BJ (cell line): Measurements from ENCODE around the gene RAB9B. TPM values are rescaled to one million over a fixed set of nuclear protein-coding genes. Genes with fewer than 3 reads are reported as not detected.

Experiments
- CTCF ChIA-PET: fragments of 350-600 bp; formaldehyde crosslinking; extraction: SDS; loops from one replicate; lab custom pipeline; 2021; ENCODE audit warnings: antibody characterized with exemption, inconsistent platforms; lab: Yijun Ruan, JAX
- POLR2A ChIA-PET: fragments of 300-600 bp; sonication (Branson Sonifier 250); formaldehyde crosslinking; extraction: SDS; loops from one replicate; lab custom pipeline; 2021; ENCODE audit warnings: antibody characterized with exemption; lab: Charles Lee
- DNase-seq: peaks from one replicate; pipeline ENCODE4 v3.0.0-alpha.2; 2011; ENCODE audit warnings: low read depth
- H3K27me3 ChIP-seq: 2 replicates; pipeline ENCODE4 v1.6.0; 2011; ENCODE audit warnings: low read length; ENCODE audit not compliant: control insufficient read depth, insufficient read depth
- H3K36me3 ChIP-seq: 2 replicates; pipeline ENCODE4 v1.5.1; 2011; ENCODE audit warnings: low read length; ENCODE audit not compliant: control insufficient read depth, insufficient read depth
- H3K4me3 ChIP-seq: 2 replicates; pipeline ENCODE4 v1.5.1; 2011; ENCODE audit warnings: low read depth, mild to moderate bottlenecking, control low read depth, low read length
- polyA plus RNA-seq: library from polyadenylated mRNA; depleted of rRNA; stranded (reverse); fragments of >200 nt; gene quantifications from 2 replicates; pipeline ENCODE4 v1.2.3, GENCODE V29; 2011
- TF ChIP-seq, protein P1 (sequence below): IDR thresholded peaks from 2 replicates; pipeline ENCODE4 v1.5.1; 2011; ENCODE audit warnings: low read depth, mild to moderate bottlenecking, control low read depth, inconsistent platforms, low read length, moderate library complexity; ENCODE audit not compliant: insufficient read depth

RAB9B gene
- polyA plus RNA-seq, 1 experiment = 0.39 TPM

GRCh38 chrX:103864149-103864548, 32.1 kb upstream of the RAB9B start:
- TF ChIP-seq, protein P1, sequence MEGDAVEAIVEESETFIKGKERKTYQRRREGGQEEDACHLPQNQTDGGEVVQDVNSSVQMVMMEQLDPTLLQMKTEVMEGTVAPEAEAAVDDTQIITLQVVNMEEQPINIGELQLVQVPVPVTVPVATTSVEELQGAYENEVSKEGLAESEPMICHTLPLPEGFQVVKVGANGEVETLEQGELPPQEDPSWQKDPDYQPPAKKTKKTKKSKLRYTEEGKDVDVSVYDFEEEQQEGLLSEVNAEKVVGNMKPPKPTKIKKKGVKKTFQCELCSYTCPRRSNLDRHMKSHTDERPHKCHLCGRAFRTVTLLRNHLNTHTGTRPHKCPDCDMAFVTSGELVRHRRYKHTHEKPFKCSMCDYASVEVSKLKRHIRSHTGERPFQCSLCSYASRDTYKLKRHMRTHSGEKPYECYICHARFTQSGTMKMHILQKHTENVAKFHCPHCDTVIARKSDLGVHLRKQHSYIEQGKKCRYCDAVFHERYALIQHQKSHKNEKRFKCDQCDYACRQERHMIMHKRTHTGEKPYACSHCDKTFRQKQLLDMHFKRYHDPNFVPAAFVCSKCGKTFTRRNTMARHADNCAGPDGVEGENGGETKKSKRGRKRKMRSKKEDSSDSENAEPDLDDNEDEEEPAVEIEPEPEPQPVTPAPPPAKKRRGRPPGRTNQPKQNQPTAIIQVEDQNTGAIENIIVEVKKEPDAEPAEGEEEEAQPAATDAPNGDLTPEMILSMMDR = no peak
- Histone ChIP-seq H3K4me3 (no peak overlapping the region), H3K36me3 (no peaks in the 10 kb centered on the region), H3K27me3 (no peaks in the 10 kb centered on the region)
- CTCF ChIA-PET = no interaction called here
- POLR2A ChIA-PET = no interaction called here
- no peak for DNase-seq

DNA sequence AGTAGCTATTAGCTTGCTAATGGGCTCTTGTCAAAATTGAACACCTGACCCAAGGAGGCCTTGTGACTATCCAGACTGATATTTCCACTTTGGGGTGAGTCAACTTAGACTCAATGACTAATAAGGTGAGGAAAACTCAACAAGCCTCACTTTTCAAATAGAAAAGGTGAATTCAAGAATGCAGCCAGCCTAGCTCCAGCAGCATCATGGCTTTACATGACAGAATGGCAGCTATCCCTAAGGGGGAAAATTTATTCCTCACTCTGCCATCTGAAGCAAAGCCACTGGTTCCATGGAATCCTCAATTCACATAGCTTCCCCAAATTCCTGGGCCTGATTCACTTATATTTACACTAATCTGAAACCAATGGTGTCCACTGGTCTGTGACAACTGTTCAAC, 29.1 kb upstream of the RAB9B start:
- TF ChIP-seq, protein P1 = no peak
- H3K4me3 ChIP-seq = no peak overlapping the region
- CTCF ChIA-PET = no interaction called here
- H3K36me3 ChIP-seq = no peaks in the 10 kb centered on the region
- H3K27me3 ChIP-seq = no peaks in the 10 kb centered on the region
- DNase-seq = no peak
- POLR2A ChIA-PET = no interaction called here

DNA sequence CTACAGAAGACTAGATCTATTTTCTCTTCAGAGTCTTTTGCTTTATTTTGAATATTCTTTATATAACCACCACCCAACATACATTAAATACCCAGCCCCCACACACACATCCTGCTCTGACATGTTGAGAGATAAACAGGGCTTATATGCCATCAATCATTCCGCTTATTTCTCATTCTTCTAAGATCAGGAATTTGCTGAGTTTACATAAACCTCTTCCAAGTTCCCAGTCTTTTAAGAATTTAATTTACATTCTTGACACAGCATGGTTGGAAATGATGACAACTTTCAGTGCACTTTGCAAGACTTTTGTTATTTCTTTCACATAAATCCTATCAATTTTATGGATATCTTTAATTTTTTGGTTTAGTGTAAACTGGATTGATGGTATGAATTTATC, 17.5 kb upstream of the RAB9B start:
- ChIA-PET POLR2A (no interaction called here), CTCF (no interaction called here)
- DNase-seq = no peak
- TF ChIP-seq, protein P1 = no peak
- no peaks in the 10 kb centered on the region for H3K27me3 ChIP-seq
- no peak overlapping the region for H3K4me3 ChIP-seq
- H3K36me3 ChIP-seq = no peaks in the 10 kb centered on the region

DNA sequence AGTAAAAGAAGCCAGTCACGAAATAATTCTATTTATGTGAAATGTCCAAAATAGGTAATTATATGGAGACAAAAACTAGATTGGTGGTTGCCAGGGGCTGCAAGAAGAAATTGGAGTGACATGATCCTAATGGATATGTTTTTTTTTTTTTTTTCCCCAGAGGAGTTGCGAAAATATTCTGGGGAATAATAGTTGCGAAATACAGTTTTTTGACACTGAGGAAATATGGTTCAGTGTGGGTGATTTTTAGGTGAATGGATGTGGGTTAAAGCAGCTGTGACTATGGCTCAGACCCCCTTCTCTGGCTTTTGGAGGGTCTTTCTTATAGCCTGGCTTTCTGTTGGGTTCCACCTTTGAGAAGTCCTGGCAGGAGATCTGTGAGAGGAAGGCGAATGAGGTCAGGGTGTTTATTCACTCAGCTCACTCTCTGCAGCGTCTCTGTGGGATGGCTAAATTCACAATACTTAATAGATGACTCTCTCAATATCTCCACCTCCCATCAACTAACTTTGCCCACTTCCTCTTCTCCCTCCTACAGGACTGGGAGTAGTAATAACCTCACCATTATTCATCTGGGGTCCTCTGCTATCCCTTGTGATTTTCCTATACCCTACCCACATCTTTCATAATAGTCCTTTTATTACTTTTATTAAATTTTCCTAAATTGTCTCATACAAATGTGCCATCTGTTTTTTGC, 15.3 kb upstream of the RAB9B start:
- no peaks in the 10 kb centered on the region for H3K27me3 ChIP-seq
- TF ChIP-seq, protein P1 = no peak
- DNase-seq = no peak
- ChIA-PET CTCF (no interaction called here), POLR2A (no interaction called here)
- no peaks in the 10 kb centered on the region for H3K36me3 ChIP-seq
- H3K4me3 ChIP-seq = no peak overlapping the region

DNA sequence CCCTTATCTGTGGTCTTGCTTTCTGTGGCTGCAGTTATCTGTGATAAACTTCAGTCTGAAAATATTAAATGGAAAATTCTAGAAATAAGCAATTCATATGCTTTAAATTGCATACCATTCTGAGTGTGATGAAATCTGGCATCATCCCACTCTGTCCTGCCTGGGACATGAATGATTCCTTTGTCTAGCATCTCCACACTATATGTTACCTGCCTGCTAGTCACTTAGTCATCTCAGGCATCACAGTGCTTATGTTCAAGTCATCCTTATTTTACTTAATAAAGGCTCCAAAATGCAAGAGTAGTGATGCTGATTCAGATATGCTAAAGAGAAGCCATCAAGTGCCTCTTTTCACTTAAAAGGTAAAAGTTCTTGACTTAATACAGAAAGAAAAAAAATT, 14.3 kb upstream of the RAB9B start:
- TF ChIP-seq, protein P1 = no peak
- no peaks in the 10 kb centered on the region for H3K27me3 ChIP-seq
- CTCF ChIA-PET = interaction anchor here (0.6 to 2.2 kb wide), 2 partner anchors 94 to 290 kb away, joined by 3 to 14 read pairs; no protein-coding TSS in a partner anchor
- no peaks in the 10 kb centered on the region for H3K36me3 ChIP-seq
- POLR2A ChIA-PET = interaction anchor here (1.0 kb wide), 1 partner anchor 159 kb away, joined by 13 read pairs; no protein-coding TSS in a partner anchor
- no peak overlapping the region for H3K4me3 ChIP-seq
- DNase-seq = no peak
